Ovary (tissue), 3 donors: Measurements from ENCODE around the gene APBB1IP.

Experiments
- EP300 ChIP-seq: sonication (generic); formaldehyde crosslinking; IDR thresholded peaks from one replicate; pipeline ENCODE4 v1.6.1; 2017; ENCODE audit warnings: antibody characterized with exemption
- POLR2A ChIP-seq: fragments of 450-650 bp; IDR thresholded peaks from one replicate; pipeline ENCODE4 v1.6.1; 2017; ENCODE audit warnings: antibody characterized with exemption, mild to moderate bottlenecking, moderate library complexity
- TF ChIP-seq, protein P1 (sequence below), 3 donors: fragments of 450-650 bp in 2 of 3; fragments of 200-600 bp in 1 of 3; IDR thresholded peaks; one replicate each; pipeline versions ENCODE4 v1.5.1 to v1.8.0; 2016 to 2022; ENCODE audit warnings: antibody characterized with exemption in 3 of 3, mild to moderate bottlenecking in 1 of 3
- donor health status: DM: no; HTN: no; CAD: no.

DNA sequence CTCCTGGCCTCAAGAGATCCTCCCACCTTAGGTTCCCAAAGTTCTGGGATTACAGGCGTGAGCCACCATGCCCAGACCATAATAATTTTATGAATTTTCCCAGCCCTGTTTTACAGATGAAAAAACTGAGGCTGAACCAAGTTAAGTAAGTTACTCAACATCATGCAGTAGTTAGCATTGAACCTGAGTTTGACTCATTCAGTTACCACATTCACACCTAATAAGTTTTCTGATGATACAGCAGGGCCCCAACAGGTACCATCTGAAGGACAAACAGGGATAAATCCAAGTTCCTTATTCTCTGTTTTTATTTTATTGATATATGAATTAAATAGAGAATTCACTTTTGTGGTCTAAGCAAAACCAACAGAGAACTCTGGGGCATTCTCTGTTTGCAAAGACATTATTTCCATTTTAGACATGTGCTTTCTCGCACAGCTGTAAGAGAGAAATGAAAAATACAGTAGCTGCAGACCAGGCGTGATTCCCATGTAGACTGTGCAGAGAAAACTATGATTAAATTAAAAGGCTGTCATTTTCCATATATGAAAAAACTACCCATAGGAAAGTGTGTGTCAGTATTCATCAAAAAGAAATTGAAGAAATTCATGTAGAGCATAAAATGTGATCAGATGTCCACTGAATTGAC lies 26.6 kb downstream of the APBB1IP start:
- TF ChIP-seq, protein P1, sequence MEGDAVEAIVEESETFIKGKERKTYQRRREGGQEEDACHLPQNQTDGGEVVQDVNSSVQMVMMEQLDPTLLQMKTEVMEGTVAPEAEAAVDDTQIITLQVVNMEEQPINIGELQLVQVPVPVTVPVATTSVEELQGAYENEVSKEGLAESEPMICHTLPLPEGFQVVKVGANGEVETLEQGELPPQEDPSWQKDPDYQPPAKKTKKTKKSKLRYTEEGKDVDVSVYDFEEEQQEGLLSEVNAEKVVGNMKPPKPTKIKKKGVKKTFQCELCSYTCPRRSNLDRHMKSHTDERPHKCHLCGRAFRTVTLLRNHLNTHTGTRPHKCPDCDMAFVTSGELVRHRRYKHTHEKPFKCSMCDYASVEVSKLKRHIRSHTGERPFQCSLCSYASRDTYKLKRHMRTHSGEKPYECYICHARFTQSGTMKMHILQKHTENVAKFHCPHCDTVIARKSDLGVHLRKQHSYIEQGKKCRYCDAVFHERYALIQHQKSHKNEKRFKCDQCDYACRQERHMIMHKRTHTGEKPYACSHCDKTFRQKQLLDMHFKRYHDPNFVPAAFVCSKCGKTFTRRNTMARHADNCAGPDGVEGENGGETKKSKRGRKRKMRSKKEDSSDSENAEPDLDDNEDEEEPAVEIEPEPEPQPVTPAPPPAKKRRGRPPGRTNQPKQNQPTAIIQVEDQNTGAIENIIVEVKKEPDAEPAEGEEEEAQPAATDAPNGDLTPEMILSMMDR (IDR thresholded peaks at IDR 0.05), result no peak
- TF ChIP-seq POLR2A (no peak), EP300 (no peak)
